Measurements from ENCODE around the gene TP53BP1. TPM values are rescaled to one million over a fixed set of nuclear protein-coding genes. Genes with fewer than 3 reads are reported as not detected.

Gene TP53BP1
- total RNA-seq, 4 donors from 2014 or later, result 13.0 to 17.9 (median 16.9) TPM

GRCh38 chr15:43516185-43516584 is 23.2 kb upstream of the TP53BP1 start:
- no peak for TF ChIP-seq POLR2A (IDR thresholded peaks at IDR 0.05)
- TF ChIP-seq, protein P1, sequence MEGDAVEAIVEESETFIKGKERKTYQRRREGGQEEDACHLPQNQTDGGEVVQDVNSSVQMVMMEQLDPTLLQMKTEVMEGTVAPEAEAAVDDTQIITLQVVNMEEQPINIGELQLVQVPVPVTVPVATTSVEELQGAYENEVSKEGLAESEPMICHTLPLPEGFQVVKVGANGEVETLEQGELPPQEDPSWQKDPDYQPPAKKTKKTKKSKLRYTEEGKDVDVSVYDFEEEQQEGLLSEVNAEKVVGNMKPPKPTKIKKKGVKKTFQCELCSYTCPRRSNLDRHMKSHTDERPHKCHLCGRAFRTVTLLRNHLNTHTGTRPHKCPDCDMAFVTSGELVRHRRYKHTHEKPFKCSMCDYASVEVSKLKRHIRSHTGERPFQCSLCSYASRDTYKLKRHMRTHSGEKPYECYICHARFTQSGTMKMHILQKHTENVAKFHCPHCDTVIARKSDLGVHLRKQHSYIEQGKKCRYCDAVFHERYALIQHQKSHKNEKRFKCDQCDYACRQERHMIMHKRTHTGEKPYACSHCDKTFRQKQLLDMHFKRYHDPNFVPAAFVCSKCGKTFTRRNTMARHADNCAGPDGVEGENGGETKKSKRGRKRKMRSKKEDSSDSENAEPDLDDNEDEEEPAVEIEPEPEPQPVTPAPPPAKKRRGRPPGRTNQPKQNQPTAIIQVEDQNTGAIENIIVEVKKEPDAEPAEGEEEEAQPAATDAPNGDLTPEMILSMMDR (IDR thresholded peaks at IDR 0.05), result no peak
- peak; percentile 53 to 89 for DNase-seq (ENCODE audit: low spot score in 2 of 2)
- WGBS, 2 donors, result 33 to 41% methylated on average over 5 of the region's 5 CpGs
- intact Hi-C loops (cut with DNase I; ENCODE audit: low total_unique reads), result no loop called here
- no peak overlapping the region for H3K4me3 ChIP-seq (ENCODE audit: low read depth, poor library complexity, severe bottlenecking)

DNA sequence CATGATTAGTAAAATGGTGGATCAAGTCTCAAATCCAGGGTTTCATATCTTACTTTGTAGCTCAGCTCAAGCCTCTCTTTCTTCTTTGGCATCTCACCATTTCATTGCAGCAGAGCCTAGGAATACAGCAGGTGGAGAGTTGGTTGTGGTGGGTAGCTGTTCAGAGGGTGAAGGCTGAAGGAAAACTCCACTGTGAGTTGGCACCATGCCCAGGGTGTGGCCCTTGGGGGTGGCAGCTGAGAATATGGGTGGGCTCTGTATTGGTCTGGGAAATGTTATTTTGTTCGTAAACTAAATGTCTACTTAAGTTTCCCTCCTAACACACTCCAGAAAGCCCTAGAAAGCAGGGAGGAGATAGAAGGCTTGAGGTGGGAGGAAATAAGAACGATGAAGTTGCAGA is 22.8 kb upstream of the TP53BP1 start:
- TF ChIP-seq, protein P1 (IDR thresholded peaks at IDR 0.05), result no peak
- TF ChIP-seq POLR2A (IDR thresholded peaks at IDR 0.05), result no peak
- peak in 1 of 2 donors; percentile 83 for DNase-seq (ENCODE audit: low spot score in 2 of 2)
- WGBS, 2 donors, result 34 to 40% methylated on average over 2 of the region's 2 CpGs
- intact Hi-C loops (cut with DNase I; ENCODE audit: low total_unique reads), result no loop called here
- no peak overlapping the region for H3K4me3 ChIP-seq (ENCODE audit: low read depth, poor library complexity, severe bottlenecking)

DNA sequence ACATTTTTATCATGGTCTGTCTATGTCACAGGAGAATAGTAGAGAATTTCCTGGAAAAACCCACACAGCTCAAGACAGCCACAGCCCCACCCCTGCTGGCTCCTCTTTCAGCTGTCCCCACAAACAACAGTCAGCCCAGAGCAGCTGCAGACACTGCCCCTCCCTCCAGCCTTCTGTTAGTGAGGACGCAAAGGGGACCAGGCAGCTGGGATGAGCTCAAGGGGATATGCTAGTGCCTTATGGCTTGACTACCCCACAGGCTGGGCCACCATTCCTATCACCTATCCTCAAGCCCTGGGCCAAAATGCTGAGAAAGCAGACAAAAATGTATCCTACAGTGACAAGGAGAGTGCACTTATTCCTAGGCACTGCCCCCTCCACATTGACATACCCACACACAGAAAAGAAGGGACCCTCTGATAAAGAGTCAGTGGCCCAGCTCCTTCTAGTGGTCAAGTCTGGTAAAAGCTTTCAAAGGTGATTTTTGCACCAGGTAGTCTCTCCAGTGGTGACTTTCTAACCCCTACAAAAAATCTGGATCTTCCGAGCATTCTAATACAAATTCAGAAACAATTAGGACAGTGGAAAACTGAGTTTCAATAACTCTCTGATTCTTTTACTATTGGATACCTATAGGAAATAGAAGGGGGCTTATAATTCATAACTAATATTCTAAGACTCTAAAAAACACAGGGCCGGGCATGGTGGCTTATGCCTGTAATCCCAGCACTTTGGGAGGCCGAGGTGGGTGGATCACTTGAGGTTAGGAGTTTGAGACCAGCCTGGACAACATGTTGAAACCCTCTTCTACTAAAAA is 21.5 kb upstream of the TP53BP1 start:
- DNase-seq (ENCODE audit: low spot score in 2 of 2), result peak; percentile 29 to 89
- 63 to 67% methylated on average over 4 of the region's 4 CpGs for WGBS, 2 donors
- intact Hi-C loops (cut with DNase I; ENCODE audit: low total_unique reads), result no loop called here
- no peak overlapping the region for H3K4me3 ChIP-seq (ENCODE audit: low read depth, poor library complexity, severe bottlenecking)
- TF ChIP-seq POLR2A (IDR thresholded peaks at IDR 0.05), result no peak
- TF ChIP-seq, protein P1 (IDR thresholded peaks at IDR 0.05), result no peak

- intact Hi-C loops (cut with DNase I; ENCODE audit: low total_unique reads), result no loop called here
Measured at GRCh38 chr15:43513550-43513949, 20.6 kb upstream of the TP53BP1 start.

DNA sequence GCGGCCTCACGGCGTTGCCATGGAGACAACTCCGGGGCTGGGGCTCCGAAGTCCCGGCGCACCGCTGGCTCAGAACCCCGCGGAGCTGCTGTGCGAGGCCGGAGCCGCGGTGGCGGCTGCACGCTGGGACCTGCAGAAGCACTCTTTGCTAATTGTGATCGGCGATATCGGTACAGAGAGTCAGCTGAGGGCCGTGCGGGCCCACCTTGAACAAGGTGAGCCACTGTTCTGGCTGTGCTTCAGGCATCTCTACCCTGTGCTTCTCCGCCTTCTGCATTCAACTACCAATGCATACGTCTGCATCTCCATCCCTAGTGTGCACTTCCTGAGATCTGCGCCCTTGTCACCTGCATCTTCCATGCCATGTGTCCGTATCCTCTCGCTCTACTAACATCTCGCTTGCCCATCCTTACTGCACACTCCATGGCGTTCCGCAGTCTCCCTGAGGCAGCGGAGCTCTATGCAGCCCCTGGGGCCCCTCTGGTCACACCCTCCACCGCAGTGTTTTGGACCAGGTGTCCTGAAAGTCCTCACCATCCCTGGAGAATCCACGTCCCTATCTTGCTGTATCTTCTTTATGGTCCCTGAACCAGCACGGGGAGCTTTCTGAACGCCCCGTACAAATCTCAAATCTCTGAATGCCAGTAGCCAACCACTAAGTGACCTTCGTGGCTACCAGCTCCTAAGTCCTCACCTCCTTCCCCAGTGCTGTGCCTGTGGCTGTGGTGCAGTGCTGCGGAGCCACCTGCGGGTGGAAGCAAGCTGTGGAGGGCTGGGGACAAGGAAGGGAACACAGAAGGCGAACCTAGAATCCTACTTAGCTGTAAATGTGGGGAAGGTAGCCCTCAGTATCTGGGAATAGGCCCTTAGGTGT is 18.3 kb upstream of the TP53BP1 start:
- H3K4me3 ChIP-seq (ENCODE audit: low read depth, poor library complexity, severe bottlenecking), result peak overlapping the region; percentile 42
- TF ChIP-seq, protein P1 (IDR thresholded peaks at IDR 0.05), result no peak
- no peak for TF ChIP-seq POLR2A (IDR thresholded peaks at IDR 0.05)
- DNase-seq (ENCODE audit: low spot score in 2 of 2), result peak in 1 of 2 donors; percentile 81
- WGBS, 2 donors, result 15 to 21% methylated on average over 21 to 28 of the region's 39 CpGs
- intact Hi-C loops (cut with DNase I; ENCODE audit: low total_unique reads), result no loop called here

More at GRCh38 chr15:43513550-43513949, 20.6 kb upstream of the TP53BP1 start:
- DNase-seq (ENCODE audit: low spot score in 2 of 2), result no peak
- H3K4me3 ChIP-seq (ENCODE audit: low read depth, poor library complexity, severe bottlenecking), result no peak overlapping the region
- TF ChIP-seq, protein P1 (IDR thresholded peaks at IDR 0.05), result no peak
- TF ChIP-seq POLR2A (IDR thresholded peaks at IDR 0.05), result no peak
- WGBS, 2 donors, result 58 to 60% methylated on average over 1 of the region's 1 CpG
